ENCODE measurements around the gene NBEA.
"Not testable (repeated sequence)": the region's sequence is repeated elsewhere in the genome, so short reads cannot be mapped to it uniquely, and the experiment has no call there.

The NBEA gene, protein sequence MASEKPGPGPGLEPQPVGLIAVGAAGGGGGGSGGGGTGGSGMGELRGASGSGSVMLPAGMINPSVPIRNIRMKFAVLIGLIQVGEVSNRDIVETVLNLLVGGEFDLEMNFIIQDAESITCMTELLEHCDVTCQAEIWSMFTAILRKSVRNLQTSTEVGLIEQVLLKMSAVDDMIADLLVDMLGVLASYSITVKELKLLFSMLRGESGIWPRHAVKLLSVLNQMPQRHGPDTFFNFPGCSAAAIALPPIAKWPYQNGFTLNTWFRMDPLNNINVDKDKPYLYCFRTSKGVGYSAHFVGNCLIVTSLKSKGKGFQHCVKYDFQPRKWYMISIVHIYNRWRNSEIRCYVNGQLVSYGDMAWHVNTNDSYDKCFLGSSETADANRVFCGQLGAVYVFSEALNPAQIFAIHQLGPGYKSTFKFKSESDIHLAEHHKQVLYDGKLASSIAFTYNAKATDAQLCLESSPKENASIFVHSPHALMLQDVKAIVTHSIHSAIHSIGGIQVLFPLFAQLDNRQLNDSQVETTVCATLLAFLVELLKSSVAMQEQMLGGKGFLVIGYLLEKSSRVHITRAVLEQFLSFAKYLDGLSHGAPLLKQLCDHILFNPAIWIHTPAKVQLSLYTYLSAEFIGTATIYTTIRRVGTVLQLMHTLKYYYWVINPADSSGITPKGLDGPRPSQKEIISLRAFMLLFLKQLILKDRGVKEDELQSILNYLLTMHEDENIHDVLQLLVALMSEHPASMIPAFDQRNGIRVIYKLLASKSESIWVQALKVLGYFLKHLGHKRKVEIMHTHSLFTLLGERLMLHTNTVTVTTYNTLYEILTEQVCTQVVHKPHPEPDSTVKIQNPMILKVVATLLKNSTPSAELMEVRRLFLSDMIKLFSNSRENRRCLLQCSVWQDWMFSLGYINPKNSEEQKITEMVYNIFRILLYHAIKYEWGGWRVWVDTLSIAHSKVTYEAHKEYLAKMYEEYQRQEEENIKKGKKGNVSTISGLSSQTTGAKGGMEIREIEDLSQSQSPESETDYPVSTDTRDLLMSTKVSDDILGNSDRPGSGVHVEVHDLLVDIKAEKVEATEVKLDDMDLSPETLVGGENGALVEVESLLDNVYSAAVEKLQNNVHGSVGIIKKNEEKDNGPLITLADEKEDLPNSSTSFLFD (N-terminal part only)

GRCh38 chr13:34941835-34942731 lies at the start of gene NBEA:
Gene NBEA, plus strand, starts transcription at chr13:34942270. Its CDS starts 551 bp downstream, at chr13:34942821.
- peak; percentile 86 for DNase-seq

GRCh38 chr13:34894756-34895155 lies 47.3 kb upstream of the NBEA start:
- DNase-seq: no peak

- DNase-seq: no peak
Observed at GRCh38 chr13:34897220-34897619, 44.9 kb upstream of the NBEA start.

- no peak for DNase-seq
Observed at GRCh38 chr13:34899888-34900287, 42.2 kb upstream of the NBEA start.

DNA sequence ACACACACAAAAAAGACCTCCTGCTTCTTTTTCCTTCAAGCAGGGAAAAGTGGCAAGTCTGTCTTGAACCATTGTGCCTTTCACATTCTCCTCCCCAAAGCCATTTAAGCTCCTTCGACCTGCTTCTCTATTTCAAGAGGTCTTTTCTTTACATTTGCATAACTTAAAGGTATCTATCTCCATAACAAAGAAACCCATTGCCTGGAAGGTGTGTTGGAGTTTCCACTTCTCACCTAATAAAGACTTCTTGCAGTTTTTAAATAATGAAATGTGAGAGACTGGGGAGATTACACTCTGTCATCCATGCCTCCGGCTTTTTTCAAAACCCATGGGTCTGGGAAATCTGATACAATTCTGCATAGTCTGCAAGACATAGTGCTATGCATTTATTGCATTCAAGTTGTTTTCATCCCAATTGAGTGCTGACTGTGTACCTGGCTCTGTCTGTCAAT lies 41.8 kb upstream of the NBEA start:
- DNase-seq: no peak

DNA sequence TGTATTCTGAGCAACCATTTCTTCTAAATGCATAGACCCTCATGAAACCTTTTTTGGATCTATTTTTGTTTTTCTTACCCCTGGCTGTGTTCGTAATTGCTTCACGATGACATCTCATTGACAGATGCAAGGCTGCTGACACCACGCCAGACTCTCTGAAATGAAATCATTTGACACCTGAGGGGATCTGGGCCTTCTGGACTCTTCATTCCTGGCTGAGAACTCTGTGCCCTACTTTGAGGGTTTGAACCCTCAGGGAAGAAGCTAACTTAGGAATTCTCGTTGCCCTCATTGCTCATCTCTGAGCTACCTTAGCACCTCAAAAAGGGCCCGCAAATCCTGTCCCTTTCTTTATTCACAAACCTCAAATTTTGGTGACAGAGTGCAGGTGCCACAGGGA lies 40.5 kb upstream of the NBEA start:
- DNase-seq: no peak

DNA sequence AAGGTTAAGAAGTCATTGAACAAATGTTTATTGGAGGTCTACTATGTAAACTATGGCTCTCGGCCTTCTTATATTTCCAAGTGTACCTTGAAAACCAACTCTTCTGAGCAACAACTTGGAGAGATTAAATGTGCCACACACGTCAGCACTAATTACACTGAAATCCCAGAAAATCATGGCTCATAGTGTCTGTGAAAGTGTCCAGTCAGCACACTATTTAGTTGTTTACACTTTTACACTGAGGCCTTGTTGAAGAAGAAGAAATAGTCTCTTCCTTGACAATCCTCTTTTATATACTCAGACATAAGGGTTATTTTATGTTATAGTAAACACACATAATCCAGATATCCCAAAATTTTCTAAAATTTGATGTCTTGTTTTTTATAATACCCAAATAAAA lies 30.9 kb upstream of the NBEA start:
- no peak for DNase-seq

- no peak for DNase-seq
Observed at GRCh38 chr13:34913040-34913439, 29.0 kb upstream of the NBEA start.

DNA sequence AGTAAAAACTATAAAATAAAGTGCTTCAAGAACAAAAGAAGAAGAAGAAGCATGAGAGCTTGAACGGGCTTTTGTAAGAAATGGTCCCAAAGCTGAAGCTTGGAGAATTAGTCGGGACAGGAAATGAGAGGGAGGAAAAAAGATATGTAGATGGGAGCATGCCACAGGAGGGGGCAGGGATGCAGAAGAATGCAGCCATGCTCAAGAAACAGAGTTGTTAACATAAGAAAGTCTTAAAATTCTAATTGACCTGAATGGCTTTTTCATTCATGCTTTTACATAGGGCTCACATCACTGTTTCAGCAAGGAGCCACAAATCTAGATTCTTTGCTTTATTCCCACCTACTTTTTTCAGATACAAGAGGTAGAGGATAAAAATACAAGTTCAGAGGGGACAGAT lies 27.7 kb upstream of the NBEA start:
- no peak for DNase-seq

GRCh38 chr13:34926508-34926907 lies 15.6 kb upstream of the NBEA start:
- no peak for DNase-seq

DNA sequence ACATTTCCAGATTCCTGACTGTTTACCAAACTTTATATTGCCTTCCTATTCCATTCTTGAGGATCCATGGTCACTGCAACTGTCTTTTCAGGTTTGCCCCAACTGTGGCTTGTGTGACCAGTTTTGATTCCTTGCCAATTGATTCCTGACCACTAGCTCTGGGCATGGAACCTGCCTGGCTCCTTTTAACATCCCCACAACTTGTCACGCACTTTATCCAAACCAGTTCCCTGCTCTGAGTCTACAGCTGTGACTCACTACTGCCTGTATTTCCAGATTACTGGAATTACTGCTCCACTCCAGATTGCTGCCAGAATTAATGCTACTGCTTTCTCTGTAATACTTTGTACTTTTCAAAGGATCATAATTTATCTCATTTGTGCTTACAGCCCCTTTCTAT lies 13.4 kb upstream of the NBEA start:
- not testable (repeated sequence) for DNase-seq

DNA sequence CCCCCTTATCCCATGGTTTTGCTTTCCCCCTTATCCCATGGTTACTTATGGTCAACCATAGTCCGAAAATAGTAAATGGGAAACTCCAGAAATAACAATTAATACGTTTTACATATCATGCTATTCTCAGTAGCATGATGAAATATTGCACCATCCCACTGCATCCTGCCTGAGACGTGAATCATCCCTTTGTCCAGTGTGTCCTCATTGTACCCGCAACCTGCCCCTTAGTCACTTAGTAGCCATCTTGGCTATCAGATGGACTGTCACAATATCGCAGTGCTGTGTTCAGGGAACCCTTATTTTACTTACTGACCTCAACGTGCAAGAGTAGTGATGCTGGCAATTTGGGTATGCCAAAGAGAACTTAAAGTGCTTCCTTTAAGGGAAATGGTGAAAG lies 10.5 kb upstream of the NBEA start:
- no peak for DNase-seq

GRCh38 chr13:34933349-34933748 lies 8.7 kb upstream of the NBEA start:
- DNase-seq: peak; percentile 56

DNA sequence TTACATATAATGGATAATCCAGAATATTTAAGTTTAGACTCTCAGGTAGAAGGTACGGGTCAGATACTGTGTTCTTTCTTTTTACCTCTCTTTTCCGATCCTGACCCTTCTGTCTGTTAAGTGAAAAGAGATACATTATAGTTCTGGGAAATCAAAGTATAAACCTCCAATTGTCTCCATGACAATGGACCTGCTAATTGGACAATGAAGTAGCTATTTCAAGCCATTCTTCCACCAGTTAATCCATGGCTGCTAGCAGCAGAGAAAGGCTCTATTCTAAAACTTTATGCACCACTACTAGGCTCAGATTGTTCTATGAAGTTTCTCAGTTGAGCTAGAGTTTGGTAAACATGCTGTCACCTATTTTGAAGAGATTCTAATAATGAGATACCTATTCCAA lies 8.3 kb upstream of the NBEA start:
- DNase-seq: peak; percentile 54

DNA sequence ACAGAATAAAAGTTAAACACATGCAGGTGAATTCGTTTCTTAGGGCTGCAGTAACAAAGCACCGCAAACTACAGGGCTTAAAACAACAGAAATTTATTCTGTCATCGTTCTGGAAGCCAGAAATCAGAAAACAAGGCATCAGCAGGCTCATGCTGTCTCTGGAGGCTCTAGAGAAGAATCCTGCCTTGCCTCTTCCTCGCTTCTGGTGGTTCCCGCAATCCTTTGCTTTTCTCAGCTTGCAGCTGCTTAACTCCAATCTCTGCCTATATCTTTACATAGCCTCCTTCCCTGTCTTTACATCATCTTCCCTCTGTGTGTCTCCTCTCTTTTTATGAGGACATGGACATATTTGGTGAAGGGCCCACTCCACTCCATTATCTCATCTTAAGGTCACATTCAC lies 6.2 kb upstream of the NBEA start:
- no peak for DNase-seq

- DNase-seq: no peak
Observed at GRCh38 chr13:34939771-34940170, 2.3 kb upstream of the NBEA start.

DNA sequence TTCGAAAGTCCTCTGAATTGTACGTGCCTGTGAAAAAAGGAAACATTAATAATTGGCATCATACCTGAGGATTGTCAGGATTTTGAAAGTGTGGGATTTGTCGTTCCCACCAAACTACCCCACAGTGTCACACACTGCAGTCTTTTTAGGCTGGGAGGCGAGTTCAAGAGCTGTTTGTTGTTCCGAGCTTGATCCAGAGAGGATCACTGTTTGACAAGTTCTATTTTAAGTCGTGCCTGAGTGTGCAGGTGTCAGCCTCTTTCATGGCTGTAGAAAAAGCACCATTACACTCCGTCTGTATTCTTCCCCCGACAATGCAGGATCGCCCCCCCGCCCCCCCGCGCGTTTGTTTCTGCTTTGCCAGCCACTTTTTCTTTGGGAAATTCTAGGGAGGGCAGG lies 635 bp upstream of the NBEA start:
- DNase-seq: no peak

DNA sequence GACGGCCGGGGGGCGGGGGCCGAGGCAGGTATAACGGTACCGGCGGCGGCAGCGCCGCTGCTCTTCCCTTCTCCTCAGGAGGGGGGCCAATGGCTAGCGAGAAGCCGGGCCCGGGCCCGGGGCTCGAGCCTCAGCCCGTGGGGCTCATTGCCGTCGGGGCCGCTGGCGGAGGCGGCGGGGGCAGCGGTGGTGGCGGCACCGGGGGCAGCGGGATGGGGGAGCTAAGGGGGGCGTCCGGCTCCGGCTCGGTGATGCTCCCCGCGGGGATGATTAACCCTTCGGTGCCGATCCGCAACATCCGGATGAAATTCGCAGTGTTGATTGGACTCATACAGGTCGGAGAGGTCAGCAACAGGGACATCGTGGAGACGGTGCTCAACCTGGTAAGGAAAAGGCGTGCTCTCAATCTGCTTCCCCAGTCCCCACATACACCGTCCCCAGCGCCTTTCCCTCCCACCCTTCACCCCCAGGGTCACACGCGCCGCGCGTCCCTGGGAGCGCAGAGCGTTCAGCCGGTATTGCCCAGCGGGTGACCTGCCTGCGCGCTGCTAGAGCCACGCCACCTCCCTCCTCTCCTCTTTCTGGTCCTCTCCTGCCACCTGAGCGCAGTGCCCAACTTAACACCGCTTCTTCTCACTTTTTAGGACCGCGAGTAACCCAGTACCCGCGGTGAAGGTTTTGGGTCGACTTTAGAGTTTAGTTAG lies 814 bp downstream of the NBEA start:
- DNase-seq: peak; percentile 70

DNA sequence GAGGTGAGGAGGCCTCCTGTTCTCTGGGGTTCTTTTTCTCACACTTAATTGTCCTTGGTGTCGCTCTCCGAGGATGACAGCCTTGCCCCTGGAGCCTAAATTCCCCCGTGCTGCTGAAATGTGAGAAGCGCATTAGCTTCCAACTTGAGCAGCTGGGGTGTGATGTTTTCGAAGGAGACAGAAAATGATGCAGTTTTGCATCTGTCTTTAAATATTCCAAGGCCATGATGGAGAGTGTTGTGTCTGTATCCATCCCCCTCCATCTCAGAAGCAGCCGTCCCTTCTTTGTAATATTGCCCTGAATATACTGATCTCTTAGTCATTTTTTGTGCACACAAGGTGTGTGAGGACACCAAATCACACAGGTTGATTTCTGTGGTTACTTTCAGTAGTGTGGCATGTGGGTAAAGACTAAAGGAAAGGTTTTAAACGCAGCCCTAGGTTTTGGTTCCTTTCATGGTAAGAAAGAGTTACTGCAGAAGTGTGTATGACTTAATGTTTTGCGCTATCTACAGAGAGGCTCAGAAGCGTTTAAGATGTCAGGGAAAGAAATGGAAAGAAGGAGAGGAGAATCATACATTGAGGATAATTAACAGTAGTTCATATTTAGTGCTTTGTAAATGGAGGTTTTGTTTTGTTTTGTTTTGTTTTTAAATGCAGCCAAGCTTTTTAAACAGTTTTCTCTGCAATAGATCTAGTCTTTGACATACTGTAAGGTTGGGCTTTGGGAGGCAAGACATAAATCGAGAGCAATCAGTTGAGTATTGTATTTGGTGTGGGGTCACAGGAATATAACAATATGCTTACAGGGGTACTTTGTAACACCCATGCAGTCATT lies 1.6 kb downstream of the NBEA start:
- DNase-seq: peak; percentile 27

- no peak for DNase-seq
Observed at GRCh38 chr13:34944274-34944634, 2.2 kb downstream of the NBEA start.

GRCh38 chr13:34944751-34945150 lies 2.7 kb downstream of the NBEA start:
- no peak for DNase-seq

All from NCI-H748 treated with DMSO at 0.1 percent for 48 hours (cell line).